Sigmoid colon (tissue), 4 donors: ENCODE data around the gene CDKL5.
"Not testable (repeated sequence)": the region's sequence is repeated elsewhere in the genome, so short reads cannot be mapped to it uniquely, and the experiment has no call there.

Experiments used
- CTCF ChIP-seq, 4 experiments: fragments of 450-650 bp in 3 of 4; fragments of 200-600 bp in 1 of 4; IDR thresholded peaks; one replicate each; pipeline ENCODE4 v1.5.1; 2016 to 2019; ENCODE audit warnings: antibody characterized with exemption in 4 of 4, mild to moderate bottlenecking in 3 of 4, moderate library complexity in 2 of 4
- EP300 ChIP-seq, 4 donors: sonication (generic); formaldehyde crosslinking; IDR thresholded peaks; one replicate each; pipeline ENCODE4 v1.6.1; 2017; ENCODE audit warnings: antibody characterized with exemption in 4 of 4
- POLR2A ChIP-seq, 2 donors: fragments of 450-650 bp; IDR thresholded peaks; one replicate each; pipeline ENCODE4 v1.6.1; 2016; ENCODE audit warnings: antibody characterized with exemption in 2 of 2, mild to moderate bottlenecking in 2 of 2, moderate library complexity in 2 of 2

- not testable (repeated sequence) for TF ChIP-seq CTCF, POLR2A, EP300 (IDR thresholded peaks at IDR 0.05)
Measured at GRCh38 chrX:18433288-18433687, 7.9 kb downstream of the CDKL5 start.
